IMR-90 (cell line): ENCODE results near the gene SPATA13. TPM values are rescaled to one million over a fixed set of nuclear protein-coding genes. Genes with fewer than 3 reads are reported as not detected.

ENCODE experiments used
- ATAC-seq: fragments of 200-7000 bp; cut with Tn5 transposase; 2 replicates; pipeline ENCODE4 v1.9.1; 2020; ENCODE audit warnings: low read depth, mild to moderate bottlenecking, moderate library complexity
- BruUV-seq: library from RNA; stranded (reverse); fragments of 400-500 nt; replicated peaks from 2 replicates; lab custom pipeline; 2021; lab: Mats Ljungman, UMichigan
- CTCF ChIA-PET: fragments of 300-600 bp; formaldehyde crosslinking; extraction: SDS; loops from one replicate; lab custom pipeline; 2021; ENCODE audit warnings: antibody characterized with exemption; lab: Yijun Ruan, JAX
- POLR2A ChIA-PET: fragments of 300-600 bp; sonication (Branson Sonifier 250); formaldehyde crosslinking; loops from one replicate; lab custom pipeline; 2022; ENCODE audit warnings: antibody characterized with exemption; ENCODE audit not compliant: unreplicated experiment; lab: Charles Lee
- DNase-seq: peaks from one replicate; pipeline ENCODE4 v3.0.0; 2013
- H2AFZ ChIP-seq: replicated peaks from 2 replicates; pipeline ENCODE3; 2013; ENCODE audit warnings: low read length, mild to moderate bottlenecking; ENCODE audit not compliant: poor library complexity
- H2AK5ac ChIP-seq: 2 replicates; pipeline ENCODE4 v1.6.1; 2013; ENCODE audit warnings: low read depth, low read length, inconsistent platforms
- H2AK9ac ChIP-seq: replicated peaks from 2 replicates; pipeline ENCODE3; 2013; ENCODE audit warnings: mild to moderate bottlenecking, low read depth, low read length, moderate library complexity; ENCODE audit not compliant: poor library complexity
- H2BK120ac ChIP-seq: 2 replicates; pipeline ENCODE4 v1.6.1; 2013; ENCODE audit warnings: low read depth, low read length, inconsistent platforms
- H2BK15ac ChIP-seq: 3 replicates; pipeline ENCODE4 v1.6.1; 2013; ENCODE audit warnings: low read depth, low read length, inconsistent platforms
- H2BK20ac ChIP-seq: 2 replicates; pipeline ENCODE4 v1.6.1; 2013; ENCODE audit warnings: low read depth, mild to moderate bottlenecking, inconsistent platforms, low read length, moderate library complexity
- H2BK5ac ChIP-seq: 2 replicates; pipeline ENCODE4 v1.6.1; 2013; ENCODE audit warnings: mild to moderate bottlenecking, low read depth, low read length, inconsistent platforms; ENCODE audit not compliant: poor library complexity, severe bottlenecking
- H3K14ac ChIP-seq: replicated peaks from 2 replicates; pipeline ENCODE4 v1.6.1; 2013; ENCODE audit warnings: low read depth, low read length, inconsistent platforms
- H3K18ac ChIP-seq: 2 replicates; pipeline ENCODE4 v1.6.1; 2013; ENCODE audit warnings: low read depth, low read length, control low read depth
- H3K23ac ChIP-seq: 2 replicates; pipeline ENCODE4 v1.6.1; 2013; ENCODE audit warnings: low read depth, low read length, inconsistent platforms
- H3K27ac ChIP-seq: 2 replicates; pipeline ENCODE4 v1.5.1; 2013; ENCODE audit warnings: mild to moderate bottlenecking, control low read depth, low read length; ENCODE audit not compliant: insufficient read depth
- H3K27me3 ChIP-seq: 2 replicates; pipeline ENCODE4 v1.6.1; 2013; ENCODE audit warnings: low read length; ENCODE audit not compliant: control insufficient read depth, insufficient read depth
- H3K36me3 ChIP-seq: 2 replicates; pipeline ENCODE4 v1.6.1; 2013; ENCODE audit warnings: low read length, mixed read lengths; ENCODE audit not compliant: control insufficient read depth, insufficient read depth
- H3K4ac ChIP-seq: 2 replicates; pipeline ENCODE4 v1.6.1; 2013; ENCODE audit warnings: low read depth, low read length, inconsistent platforms
- H3K4me1 ChIP-seq: 2 replicates; pipeline ENCODE4 v1.6.1; 2013; ENCODE audit warnings: low read length, mixed read lengths; ENCODE audit not compliant: control insufficient read depth, insufficient read depth
- H3K4me2 ChIP-seq: 2 replicates; pipeline ENCODE4 v1.6.1; 2013; ENCODE audit warnings: low read depth, mild to moderate bottlenecking, control low read depth, low read length, moderate library complexity
- H3K4me3 ChIP-seq: 2 replicates; pipeline ENCODE4 v1.5.1; 2013; ENCODE audit warnings: low read depth, mild to moderate bottlenecking, control low read depth, low read length, moderate library complexity; ENCODE audit not compliant: insufficient read depth
- H3K56ac ChIP-seq: 2 replicates; pipeline ENCODE4 v1.6.1; 2013; ENCODE audit warnings: low read length, inconsistent platforms; ENCODE audit not compliant: insufficient read depth; ENCODE audit errors: extremely low read depth
- H3K79me1 ChIP-seq, 2 experiments: 2 replicates each; pipeline ENCODE4 v1.6.1; 2013; ENCODE audit warnings: low read length in 2 of 2, inconsistent platforms in 1 of 2, low read depth in 1 of 2
- H3K9ac ChIP-seq: 2 replicates; pipeline ENCODE4 v1.6.1; 2013; ENCODE audit warnings: low read depth, low read length, control low read depth
- H3K9me1 ChIP-seq: 2 replicates; pipeline ENCODE4 v1.6.1; 2013; ENCODE audit warnings: low read length, inconsistent platforms; ENCODE audit not compliant: insufficient read depth
- H3K9me3 ChIP-seq: 2 replicates; pipeline ENCODE4 v1.6.1; 2013; ENCODE audit warnings: low read length; ENCODE audit not compliant: control insufficient read depth, insufficient read depth
- H4K20me1 ChIP-seq: 2 replicates; pipeline ENCODE4 v1.6.1; 2013; ENCODE audit warnings: low read length, inconsistent platforms; ENCODE audit not compliant: insufficient read depth
- H4K5ac ChIP-seq: 2 replicates; pipeline ENCODE4 v1.6.1; 2013; ENCODE audit warnings: mild to moderate bottlenecking, low read depth, low read length, control low read depth
- H4K8ac ChIP-seq, 2 experiments: 2 replicates each; pipeline ENCODE4 v1.6.1; 2013; ENCODE audit warnings: low read depth in 2 of 2, low read length in 2 of 2, control low read depth in 1 of 2, inconsistent platforms in 1 of 2
- H4K91ac ChIP-seq: 2 replicates; pipeline ENCODE4 v1.6.1; 2013; ENCODE audit warnings: low read depth, low read length, inconsistent platforms; ENCODE audit not compliant: insufficient read depth
- CTCF ChIP-seq: conservative IDR thresholded peaks from 2 replicates; pipeline ENCODE4 v1.5.1; 2012; ENCODE audit warnings: mild to moderate bottlenecking, low read depth, low read length, improper control_type of control experiment
- MXI1 ChIP-seq: IDR thresholded peaks from 2 replicates; pipeline ENCODE4 v1.6.1; 2012; ENCODE audit warnings: low read depth, mild to moderate bottlenecking, low read length, moderate library complexity, borderline replicate concordance
- NFE2L2 ChIP-seq: fragments of 150-350 bp; IDR thresholded peaks from 2 replicates; pipeline ENCODE4 v1.6.1; 2016; ENCODE audit warnings: low read depth, mild to moderate bottlenecking, low read length
- RAD21 ChIP-seq: IDR thresholded peaks from 2 replicates; pipeline ENCODE4 v1.6.1; 2012; ENCODE audit warnings: low read length, improper control_type of control experiment
- RCOR1 ChIP-seq: IDR thresholded peaks from 2 replicates; pipeline ENCODE4 v1.6.1; 2012; ENCODE audit warnings: mild to moderate bottlenecking, low read length, improper control_type of control experiment; ENCODE audit not compliant: insufficient replicate concordance
- SMC3 ChIP-seq: fragments of 150-350 bp; IDR thresholded peaks from 2 replicates; pipeline ENCODE4 v1.6.1; 2016; ENCODE audit warnings: low read depth, mild to moderate bottlenecking, antibody characterized with exemption, low read length, moderate library complexity
- USF2 ChIP-seq: fragments of 150-350 bp; IDR thresholded peaks from 2 replicates; pipeline ENCODE4 v1.6.1; 2017; ENCODE audit warnings: mild to moderate bottlenecking, antibody characterized with exemption, low read length, low read depth
- WGBS, 2 experiments: methylation state at CpG; one replicate each; pipeline versions ENCODE4 v1.1.5 to v1.1.7; 2013; ENCODE audit warnings: missing lambda C conversion rate in 2 of 2; ENCODE audit not compliant: insufficient read length in 1 of 2; ENCODE audit errors: extremely low coverage in 2 of 2; 5-methylcytosine and 5-hydroxymethylcytosine counted together
- dilution Hi-C: fragments of 300-500 bp; cut with HindIII; formaldehyde crosslinking; loops from one replicate; pipeline ENCODE4 v1.14.3; 2018; ENCODE audit warnings: low sequenced_read_pairs; ENCODE audit not compliant: unreplicated experiment
- in situ Hi-C: fragments of 300-500 bp; cut with MboI; formaldehyde crosslinking; loops from 3 replicates; pipeline ENCODE4 v1.14.3; 2019; ENCODE audit warnings: low sequenced_read_pairs, inconsistent platforms, mixed read lengths
- intact Hi-C: fragments of 100-400 bp; cut with micrococcal nuclease; formaldehyde crosslinking; loops from 2 replicates; pipeline ENCODE4 v1.10.0; 2022
- polyA plus RNA-seq, 3 experiments: library from polyadenylated mRNA; depleted of rRNA; stranded (reverse); fragments of >200 nt; gene quantifications; 2 replicates each; pipeline ENCODE4 v1.2.3, GENCODE V29; 2012; ENCODE audit warnings: low replicate concordance in 1 of 3
- total RNA-seq: library from RNA; depleted of rRNA; stranded (reverse); fragments of >200 nt; gene quantifications from 2 replicates; pipeline ENCODE4 v1.2.3, GENCODE V29; 2012

Gene SPATA13
- total and polyA plus RNA-seq, 2 of the 4 experiments (the other 2 are of a cell fraction) = 10.5 to 12.5 TPM

GRCh38 chr13:24112791-24113190 lies 47.7 kb upstream of the SPATA13 start:
- Histone ChIP-seq H4K20me1 (no peaks in the 10 kb centered on the region), H3K18ac (no peak overlapping the region), H3K9ac (no peak overlapping the region), H3K4me1 (no peaks in the 10 kb centered on the region; the same call in 1 of the 2 replicates), H4K91ac (no peak overlapping the region), H2AFZ (no peak overlapping the region), H3K4me2 (no peak overlapping the region), H3K9me1 (no peaks in the 10 kb centered on the region), H2BK120ac (no peak overlapping the region), H2AK5ac (no peak overlapping the region), H3K4me3 (no peak overlapping the region), H2BK15ac (no peak overlapping the region), H2AK9ac (no peak overlapping the region), H3K36me3 (no peaks in the 10 kb centered on the region), H3K14ac (no peak overlapping the region), H3K9me3 (no peaks in the 10 kb centered on the region), H3K4ac (no peak overlapping the region), H3K79me1 (no peaks in the 10 kb centered on the region), H2BK5ac (no peak overlapping the region), H4K8ac (no peak overlapping the region), H4K5ac (no peak overlapping the region), H3K27me3 (no peaks in the 10 kb centered on the region), H3K23ac (no peak overlapping the region), H2BK20ac (no peak overlapping the region), H3K27ac (no peak overlapping the region), H3K56ac (no peak overlapping the region)
- peak; percentile 48 for DNase-seq
- no TSS peak for BruUV-seq
- WGBS, 2 experiments = no CpG with 5 or more reads among the region's 5 CpGs
- dilution Hi-C loops = no loop called here
- intact Hi-C loops = no loop called here
- ChIA-PET CTCF (interaction anchor here (1.0 kb wide), 1 partner anchor 9 kb away, joined by 3 read pairs; no protein-coding TSS in a partner anchor), POLR2A (no interaction called here)
- TF ChIP-seq SMC3 = no peak
- TF ChIP-seq RCOR1 = no peak
- TF ChIP-seq CTCF = no peak
- TF ChIP-seq RAD21 = no peak
- TF ChIP-seq MXI1 = no peak
- no peak for TF ChIP-seq NFE2L2
- no peak for TF ChIP-seq USF2
- in situ Hi-C loops = no loop called here
- no peak for ATAC-seq
